ENCODE measurements around the gene ARID4B.
"Not testable (repeated sequence)": the region's sequence is repeated elsewhere in the genome, so short reads cannot be mapped to it uniquely, and the experiment has no call there.

The ARID4B gene

GRCh38 chr1:235328271-235329138 is 526 bp upstream of the ARID4B start, which contains the start of gene GGPS1:
Gene GGPS1 (plus strand): TSS chr1:235328570. CDS start chr1:235335265, 6,695 bp downstream.
- DNase-seq (ENCODE audit: low read depth in 3 of 3): peak; percentile 97 to 99 (median 99)

- peak in 2 of 3 experiments; percentile 41 to 60 for DNase-seq (ENCODE audit: low read depth in 3 of 3)
Observed at GRCh38 chr1:235326719-235327558, 1.0 kb downstream of the ARID4B start.

- DNase-seq (ENCODE audit: low read depth in 3 of 3): no peak
Observed at GRCh38 chr1:235325854-235326253, 2.1 kb downstream of the ARID4B start.

- DNase-seq (ENCODE audit: low read depth in 3 of 3): no peak
Observed at GRCh38 chr1:235325139-235325538, 2.8 kb downstream of the ARID4B start.

GRCh38 chr1:235324296-235324695 is 3.7 kb downstream of the ARID4B start:
- no peak for DNase-seq (ENCODE audit: low read depth in 3 of 3)

- DNase-seq (ENCODE audit: low read depth in 3 of 3): no peak
Observed at GRCh38 chr1:235320521-235321179, 7.3 kb downstream of the ARID4B start.

GRCh38 chr1:235319255-235319654 is 8.7 kb downstream of the ARID4B start:
- DNase-seq (ENCODE audit: low read depth in 3 of 3): no peak

- no peak for DNase-seq (ENCODE audit: low read depth in 3 of 3)
Observed at GRCh38 chr1:235317168-235317567, 10.8 kb downstream of the ARID4B start.

- DNase-seq (ENCODE audit: low read depth in 3 of 3): no peak
Observed at GRCh38 chr1:235315735-235316134, 12.2 kb downstream of the ARID4B start.

DNA sequence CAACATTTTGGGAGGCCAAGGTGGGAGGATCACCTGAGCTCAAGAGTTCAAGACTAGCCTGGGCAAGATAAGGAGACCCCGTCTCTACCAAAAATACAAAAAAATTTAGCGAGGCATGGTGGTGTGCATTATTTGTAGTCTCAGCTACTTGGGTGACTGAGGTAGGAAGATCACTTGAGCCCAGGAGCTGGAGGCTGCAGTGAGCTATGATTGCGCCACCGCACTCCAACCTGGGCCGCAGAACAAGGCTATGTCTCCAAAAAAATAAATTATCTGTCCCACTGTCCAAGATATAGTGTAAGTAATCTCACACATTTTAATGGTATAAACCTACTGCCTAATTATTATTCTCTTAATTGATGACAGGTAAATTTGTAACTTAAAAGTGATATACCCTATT is 12.8 kb downstream of the ARID4B start:
- DNase-seq (ENCODE audit: low read depth in 3 of 3): no peak

DNA sequence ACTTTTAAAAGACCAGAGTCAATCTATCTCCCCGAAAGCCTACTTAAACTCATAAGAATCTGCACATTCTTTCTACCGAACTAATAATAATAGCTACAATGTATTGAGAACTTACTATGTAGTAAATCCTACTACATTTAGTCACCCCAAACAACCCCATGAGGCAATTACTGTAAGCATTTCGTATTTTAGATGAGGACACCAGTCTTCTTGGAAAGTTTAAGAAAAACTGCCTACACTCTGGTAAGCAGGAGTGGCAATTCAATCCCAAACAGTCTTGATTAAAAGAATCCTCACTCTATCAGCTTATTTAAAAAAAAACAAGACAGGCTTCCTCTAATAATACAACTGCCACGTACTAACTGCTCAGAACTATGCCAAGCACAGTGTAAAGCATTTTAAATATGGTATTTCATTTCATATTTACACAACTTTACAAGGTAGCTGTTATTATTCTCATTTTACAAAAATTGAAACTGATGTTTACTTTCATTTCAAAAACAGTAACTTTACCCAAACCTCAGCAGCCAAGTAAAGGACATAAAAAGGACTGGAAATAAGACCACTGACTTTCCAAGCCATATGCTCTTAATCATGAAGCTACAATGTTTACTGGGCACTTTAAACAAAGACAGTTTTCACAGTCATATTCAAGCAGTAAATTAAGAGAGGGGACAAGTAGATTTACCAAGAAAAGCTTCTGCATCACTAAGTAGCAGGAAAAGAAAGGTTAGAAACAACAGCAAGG is 13.9 kb downstream of the ARID4B start:
- no peak for DNase-seq (ENCODE audit: low read depth in 3 of 3)

DNA sequence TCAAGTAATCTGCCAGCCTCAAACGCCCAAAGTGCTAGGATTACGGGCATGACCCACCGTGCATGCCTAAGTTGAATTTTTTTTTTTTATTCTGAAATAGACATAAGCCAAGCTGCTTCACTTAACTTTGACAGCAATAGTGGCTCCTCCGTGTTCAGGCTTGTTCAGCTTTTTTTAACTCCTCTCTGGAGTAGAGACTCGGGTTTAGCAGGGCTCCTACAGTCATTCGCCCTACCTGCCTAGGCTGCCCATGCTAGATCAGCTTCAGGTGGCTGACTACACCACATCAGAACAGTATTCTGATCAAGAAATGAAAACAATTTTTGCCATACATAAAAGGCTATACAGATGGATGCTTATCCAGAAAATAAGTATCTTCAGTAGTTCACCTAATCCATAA is 14.7 kb downstream of the ARID4B start:
- DNase-seq (ENCODE audit: low read depth in 3 of 3): no peak

GRCh38 chr1:235309206-235309605 is 18.8 kb downstream of the ARID4B start:
- not testable (repeated sequence) for DNase-seq (ENCODE audit: low read depth in 3 of 3)

DNA sequence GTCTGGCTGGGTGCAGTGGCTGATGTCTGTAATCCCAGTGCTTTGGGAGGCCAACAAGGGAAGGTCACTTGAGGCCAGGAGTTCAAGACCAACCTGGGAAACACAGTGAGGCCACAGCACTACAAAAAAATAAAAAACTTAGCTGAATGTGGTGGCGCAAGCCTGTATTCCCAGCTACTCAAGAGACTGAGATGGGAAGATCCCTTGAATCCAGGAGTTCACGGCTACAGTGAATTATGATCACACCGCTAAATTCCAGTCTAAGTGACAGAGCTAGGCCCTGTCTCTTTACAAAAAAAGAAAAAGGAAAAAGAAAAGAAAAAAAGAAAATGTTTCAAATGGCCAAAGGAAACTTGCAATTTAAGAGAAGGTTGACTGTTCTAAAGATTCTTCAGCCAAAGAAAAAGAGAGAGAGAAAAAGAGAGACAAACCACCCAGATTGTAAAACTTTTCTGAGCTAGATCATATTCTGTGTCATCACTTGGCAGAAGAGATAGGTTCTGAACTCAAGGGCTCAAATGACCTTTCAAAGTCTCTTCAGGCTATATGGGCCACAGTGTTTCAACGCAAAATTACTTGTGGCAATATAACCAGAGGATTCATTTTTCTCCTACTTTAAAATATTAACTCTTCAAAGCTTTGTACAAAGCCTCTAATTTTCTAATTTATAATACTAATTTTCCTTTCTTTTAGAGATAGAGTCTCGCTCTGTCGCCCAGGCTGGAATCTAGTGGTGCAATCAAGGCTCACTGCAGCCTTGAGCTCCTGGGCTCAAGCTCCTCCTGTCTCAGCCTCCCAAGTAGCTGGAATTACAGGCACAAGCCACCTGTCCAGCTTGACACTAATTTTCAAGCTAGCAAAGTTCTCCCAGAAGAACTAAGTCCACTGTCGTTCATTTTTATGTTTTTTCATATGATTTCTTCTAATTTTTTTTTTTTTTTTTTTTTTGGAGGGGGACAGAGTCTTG is 20.5 kb downstream of the ARID4B start:
- no peak for DNase-seq (ENCODE audit: low read depth in 3 of 3)

- no peak for DNase-seq (ENCODE audit: low read depth in 3 of 3)
Observed at GRCh38 chr1:235304549-235305451, 23.2 kb downstream of the ARID4B start.

DNA sequence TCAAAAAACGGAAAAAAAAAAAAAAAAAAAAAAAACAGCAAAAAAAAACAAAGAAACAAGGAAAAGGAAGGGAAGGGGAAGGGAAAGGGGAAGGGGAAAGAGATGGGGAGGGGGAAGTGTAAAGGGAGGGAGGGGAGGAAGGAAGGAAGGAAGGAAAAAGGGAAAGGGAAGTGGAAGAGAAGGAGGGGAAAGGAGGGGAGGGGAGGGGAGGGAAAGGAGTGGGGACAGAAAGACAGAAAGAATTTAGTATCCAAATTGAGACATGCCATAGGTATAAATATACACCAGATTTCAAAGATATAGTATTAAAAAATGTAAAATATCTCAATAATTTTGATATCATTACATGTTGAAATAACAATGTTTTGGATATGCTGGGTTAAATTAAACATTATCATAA is 25.8 kb downstream of the ARID4B start:
- no peak for DNase-seq (ENCODE audit: low read depth in 3 of 3)

DNA sequence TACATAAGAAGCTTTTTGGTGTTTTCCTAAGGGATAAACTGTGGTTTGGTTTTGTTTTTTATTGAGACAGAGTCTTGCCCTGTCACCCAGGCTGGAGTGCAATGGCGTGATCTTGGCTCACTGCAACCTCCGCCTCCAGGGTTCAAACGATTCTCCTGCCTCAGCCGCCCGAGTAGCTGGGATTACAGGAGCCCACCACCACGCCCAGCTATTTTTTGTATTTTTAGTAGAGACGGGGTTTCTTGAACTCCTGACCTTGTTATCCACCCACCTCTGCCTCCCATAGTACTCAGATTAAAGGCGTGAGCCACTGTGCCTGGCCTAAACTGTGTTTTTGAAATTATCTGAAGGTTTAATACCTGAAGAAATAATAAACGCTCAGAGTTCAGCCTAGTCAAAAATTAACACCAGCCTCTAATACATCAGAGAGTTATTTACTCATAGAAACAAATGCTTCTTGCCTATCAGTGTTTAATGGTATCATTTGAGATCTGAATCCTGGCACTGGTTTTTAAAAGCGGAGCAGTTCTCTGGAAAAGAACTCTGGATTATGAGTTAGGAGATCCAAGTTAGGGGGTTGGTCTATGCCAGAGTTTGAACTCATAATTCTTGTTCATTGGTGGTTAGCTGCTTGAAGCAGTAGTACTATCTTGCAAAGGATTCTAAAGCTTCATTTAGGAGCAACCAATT is 28.7 kb downstream of the ARID4B start:
- DNase-seq (ENCODE audit: low read depth in 3 of 3): no peak

DNA sequence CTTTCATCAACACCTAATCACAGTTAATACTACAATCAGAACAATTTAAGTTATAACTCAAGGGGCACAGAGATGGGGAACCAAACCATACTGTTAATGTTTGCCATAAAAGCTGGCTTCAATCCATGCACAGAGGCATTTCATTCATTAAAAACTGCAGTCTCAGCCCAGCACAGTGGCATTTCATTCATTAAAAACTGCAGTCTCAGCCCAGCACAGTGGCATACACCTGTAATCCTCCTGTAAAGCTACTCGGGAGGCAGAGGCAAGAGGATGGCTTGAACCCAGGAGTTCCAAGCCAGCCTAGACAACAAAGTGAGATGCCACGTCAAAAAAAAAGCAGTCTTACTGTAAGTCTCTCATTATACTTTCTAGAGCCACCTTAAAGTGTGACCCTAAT is 29.2 kb downstream of the ARID4B start:
- DNase-seq (ENCODE audit: low read depth in 3 of 3): no peak

DNA sequence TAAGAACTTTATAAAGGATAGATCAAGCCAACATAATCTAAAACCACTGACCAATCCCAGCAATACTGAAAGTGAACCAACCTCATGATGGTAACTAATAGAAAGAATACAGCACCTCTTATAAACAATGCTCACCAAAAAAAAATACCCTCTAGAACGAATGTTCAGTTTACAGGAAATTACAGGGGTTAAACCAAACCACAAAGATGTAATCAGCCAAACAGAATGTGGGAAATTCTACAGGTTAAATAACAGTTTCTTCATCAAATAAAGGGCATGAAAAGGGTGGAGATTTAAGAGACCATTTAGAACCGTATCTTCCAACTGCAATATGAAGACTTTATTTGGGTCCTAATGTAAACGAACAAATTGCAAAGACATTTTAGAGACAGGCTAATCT is 30.4 kb downstream of the ARID4B start:
- DNase-seq (ENCODE audit: low read depth in 3 of 3): no peak

Measured in stimulated activated CD4-positive, alpha-beta T cell treated with anti-CD3 and anti-CD28 coated beads, TNF-alpha, amount 100 ng/mL, for 24 hours (primary cell).